ENCODE data around the gene CDC42BPB. TPM values are rescaled to one million over a fixed set of nuclear protein-coding genes. Genes with fewer than 3 reads are reported as not detected.

CDC42BPB gene
- total RNA-seq, 6 experiments from 2014 or later = 73.7 to 85.1 (median 79.9) TPM

DNA sequence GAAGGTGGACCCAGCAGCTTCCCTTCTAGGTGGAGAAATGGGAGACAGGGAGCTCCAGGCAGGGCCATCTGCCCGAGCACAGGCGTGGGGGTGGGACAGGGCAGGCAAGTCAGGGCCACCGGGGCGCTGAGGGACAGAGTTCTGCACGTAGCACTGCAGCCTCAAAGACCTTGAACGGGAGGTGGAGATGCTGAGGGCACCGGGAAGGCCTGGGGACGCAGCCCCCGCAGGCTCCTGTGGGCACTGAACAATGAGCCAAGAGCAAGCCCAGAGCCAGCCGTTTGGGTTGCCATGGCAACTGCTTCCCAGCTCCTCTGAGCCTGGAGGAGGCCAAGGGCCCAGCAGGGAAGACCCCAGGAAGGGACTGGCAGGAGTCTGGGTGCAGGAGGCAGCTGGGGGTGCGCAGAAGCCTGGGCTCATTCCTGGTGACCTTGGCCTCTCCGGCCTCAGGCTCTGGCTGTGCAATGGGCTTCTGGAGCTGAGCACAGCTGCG, 30.0 kb upstream of the CDC42BPB start:
- H3K27me3 Mint-ChIP-seq (ENCODE audit: insufficient read depth) = peaks cover 14% of the 10 kb centered on the region
- H3K36me3 Mint-ChIP-seq (ENCODE audit: low read depth) = no peaks in the 10 kb centered on the region
- DNase-seq = no peak
- H3K4me3 Mint-ChIP-seq = no peak overlapping the region
- H3K4me1 Mint-ChIP-seq (ENCODE audit: low read depth) = no peaks in the 10 kb centered on the region
- no peaks in the 10 kb centered on the region for H3K9me3 Mint-ChIP-seq
- no peak for TF ChIP-seq CTCF (IDR thresholded peaks at IDR 0.05)
- H3K27ac Mint-ChIP-seq = no peak overlapping the region

- H3K27ac Mint-ChIP-seq = no peak overlapping the region
These were observed 29.5 kb upstream of the CDC42BPB start for GRCh38 chr14:103086771-103087342.

GRCh38 chr14:103085106-103086091, 28.1 kb upstream of the CDC42BPB start:
- Mint-ChIP-seq H3K9me3 (no peaks in the 10 kb centered on the region), H3K27ac (no peak overlapping the region), H3K4me3 (no peak overlapping the region), H3K4me1 (ENCODE audit: low read depth) (no peaks in the 10 kb centered on the region), H3K36me3 (ENCODE audit: low read depth) (no peaks in the 10 kb centered on the region), H3K27me3 (ENCODE audit: insufficient read depth) (peaks cover 12% of the 10 kb centered on the region)
- TF ChIP-seq CTCF (IDR thresholded peaks at IDR 0.05) = no peak
- DNase-seq = no peak

More at GRCh38 chr14:103086771-103087342, 29.5 kb upstream of the CDC42BPB start:
- Mint-ChIP-seq H3K27me3 (ENCODE audit: insufficient read depth) (peaks cover 14% of the 10 kb centered on the region), H3K4me1 (ENCODE audit: low read depth) (no peaks in the 10 kb centered on the region), H3K36me3 (ENCODE audit: low read depth) (no peaks in the 10 kb centered on the region), H3K9me3 (no peaks in the 10 kb centered on the region), H3K4me3 (no peak overlapping the region)
- no peak for DNase-seq
- no peak for TF ChIP-seq CTCF (IDR thresholded peaks at IDR 0.05)

GRCh38 chr14:103084021-103084919, 26.9 kb upstream of the CDC42BPB start, which contains the start of gene LBHD2:
LBHD2 (plus strand) TSS chr14:103084210; CDS start chr14:103086013, 1,803 bp downstream.
- no peaks in the 10 kb centered on the region for H3K9me3 Mint-ChIP-seq
- no peak for DNase-seq
- H3K27me3 Mint-ChIP-seq (ENCODE audit: insufficient read depth) = peaks cover 12% of the 10 kb centered on the region
- H3K36me3 Mint-ChIP-seq (ENCODE audit: low read depth) = no peaks in the 10 kb centered on the region
- no peaks in the 10 kb centered on the region for H3K4me1 Mint-ChIP-seq (ENCODE audit: low read depth)
- no peak within 1 kb of the TSS for H3K27ac Mint-ChIP-seq
- no peak for TF ChIP-seq CTCF (IDR thresholded peaks at IDR 0.05)
- no peak within 1 kb of the TSS for H3K4me3 Mint-ChIP-seq

GRCh38 chr14:103081951-103082350, 24.6 kb upstream of the CDC42BPB start:
- no peak overlapping the region for H3K27ac Mint-ChIP-seq
- H3K9me3 Mint-ChIP-seq = no peaks in the 10 kb centered on the region
- peaks cover 8% of the 10 kb centered on the region for H3K27me3 Mint-ChIP-seq (ENCODE audit: insufficient read depth)
- no peak for TF ChIP-seq CTCF (IDR thresholded peaks at IDR 0.05)
- no peaks in the 10 kb centered on the region for H3K4me1 Mint-ChIP-seq (ENCODE audit: low read depth)
- no peak for DNase-seq
- no peak overlapping the region for H3K4me3 Mint-ChIP-seq
- H3K36me3 Mint-ChIP-seq (ENCODE audit: low read depth) = no peaks in the 10 kb centered on the region

Data from HFFc6 (cell line).